GM19438 (cell line): ENCODE data around the gene ZNF547.

Experiments
- ATAC-seq: cut with Tn5 transposase; IDR thresholded peaks from one replicate; pipeline ENCODE4 v1.9.1; 2021; ENCODE audit warnings: low read depth; ENCODE audit not compliant: unreplicated experiment

ZNF547 gene

GRCh38 chr19:57362997-57363687 lies at the start of gene ZNF547, which contains the start of gene TRAPPC2B:
Gene ZNF547, plus strand, starts transcription at chr19:57363551. Its CDS starts 5,005 bp downstream, at chr19:57368556.
Gene TRAPPC2B, plus strand, starts transcription at chr19:57363551. Its CDS starts 1,283 bp downstream, at chr19:57364834.
- ATAC-seq = peak; percentile 92

GRCh38 chr19:57314146-57314545 lies 49.2 kb upstream of the ZNF547 start:
- no peak for ATAC-seq

GRCh38 chr19:57317503-57317902 lies 45.8 kb upstream of the ZNF547 start:
- no peak for ATAC-seq

GRCh38 chr19:57319869-57320179 lies 43.5 kb upstream of the ZNF547 start:
- ATAC-seq = no peak

- peak; percentile 97 for ATAC-seq
Measured at GRCh38 chr19:57320180-57321084, 42.9 kb upstream of the ZNF547 start, which contains the start of gene ZNF543. Gene ZNF543, plus strand, starts transcription at chr19:57320472. Its CDS starts 382 bp downstream, at chr19:57320854.

GRCh38 chr19:57321116-57321515 lies 42.2 kb upstream of the ZNF547 start:
- ATAC-seq = no peak

GRCh38 chr19:57321751-57322150 lies 41.6 kb upstream of the ZNF547 start:
- no peak for ATAC-seq

GRCh38 chr19:57324992-57325391 lies 38.4 kb upstream of the ZNF547 start:
- ATAC-seq = no peak

- ATAC-seq = no peak
Measured at GRCh38 chr19:57327993-57328392, 35.4 kb upstream of the ZNF547 start.

- ATAC-seq = no peak
Measured at GRCh38 chr19:57334191-57334590, 29.2 kb upstream of the ZNF547 start.

- ATAC-seq = no peak
Measured at GRCh38 chr19:57338877-57339276, 24.5 kb upstream of the ZNF547 start.

- no peak for ATAC-seq
Measured at GRCh38 chr19:57342582-57342981, 20.8 kb upstream of the ZNF547 start.

GRCh38 chr19:57348136-57348535 lies 15.2 kb upstream of the ZNF547 start:
- ATAC-seq = no peak

- ATAC-seq = peak; percentile 97
Measured at GRCh38 chr19:57350877-57351805, 12.2 kb upstream of the ZNF547 start, which contains the start of gene ZNF304. Gene ZNF304, plus strand, starts transcription at chr19:57351271. Its CDS starts 394 bp downstream, at chr19:57351665.

- ATAC-seq = no peak
Measured at GRCh38 chr19:57351867-57352266, 11.5 kb upstream of the ZNF547 start.

- no peak for ATAC-seq
Measured at GRCh38 chr19:57355916-57356315, 7.4 kb upstream of the ZNF547 start.

GRCh38 chr19:57357406-57357805 lies 5.9 kb upstream of the ZNF547 start:
- no peak for ATAC-seq

GRCh38 chr19:57359300-57359699 lies 4.1 kb upstream of the ZNF547 start:
- ATAC-seq = no peak

- ATAC-seq = no peak
Measured at GRCh38 chr19:57362419-57362818, 932 bp upstream of the ZNF547 start.

- peak; percentile 9 for ATAC-seq
Measured at GRCh38 chr19:57363688-57364181, 384 bp downstream of the ZNF547 start.
